ENCODE data around the gene MYCBP2.

- TF ChIP-seq CTCF (IDR thresholded peaks at IDR 0.05) (no peak), POLR2A (IDR thresholded peaks at IDR 0.05) (no peak), POLR2AphosphoS5 (IDR thresholded peaks at IDR 0.05) (no peak), EP300 (IDR thresholded peaks at IDR 0.05) (no peak)
These were observed 10.3 kb upstream of the MYCBP2 start for GRCh38 chr13:77337159-77337558.

Data from sigmoid colon (tissue), 4 donors.